ENCODE data around the gene INSIG2. TPM values are rescaled to one million over a fixed set of nuclear protein-coding genes. Genes with fewer than 3 reads are reported as not detected.

The INSIG2 gene
- total and polyA plus RNA-seq, 2 of the 4 experiments (the other 2 are of a cell fraction): 9.1 to 11.7 TPM

DNA sequence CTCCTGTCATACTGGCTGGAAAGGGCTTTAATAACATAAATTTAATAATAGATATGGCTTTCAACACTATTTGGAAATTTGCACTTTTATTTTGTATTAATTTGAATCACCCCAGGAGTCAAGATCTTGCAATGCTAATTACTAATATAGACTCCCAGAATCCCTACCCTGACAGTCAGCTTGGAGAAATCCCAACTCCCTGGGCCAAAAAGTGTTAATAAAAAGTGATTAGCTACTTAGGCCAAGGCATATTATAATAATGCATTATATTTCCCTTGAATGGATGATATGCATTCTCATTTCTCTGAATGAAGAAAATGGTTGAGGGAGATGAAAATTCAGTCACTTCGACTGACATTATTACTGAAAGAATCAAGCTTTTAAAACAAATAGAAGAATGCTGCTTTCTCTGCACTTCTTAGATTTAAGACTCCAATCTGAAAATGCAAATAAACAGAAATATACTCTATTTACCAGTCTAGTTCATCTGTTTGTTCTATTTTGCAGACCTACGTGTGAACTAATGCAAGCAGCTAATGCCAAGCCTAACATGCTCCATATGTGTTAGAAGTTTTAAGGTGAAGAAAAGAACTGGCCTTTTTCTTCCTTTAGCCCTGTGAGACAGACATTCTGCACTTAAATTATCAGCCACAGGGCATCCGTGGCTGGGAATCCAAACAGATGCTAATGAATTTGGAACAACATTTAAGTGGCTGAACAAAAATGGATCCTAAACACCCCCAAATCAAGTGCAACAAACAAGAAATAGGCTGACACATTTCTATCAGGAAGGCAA lies 33.9 kb upstream of the INSIG2 start:
- H3K4me3 ChIP-seq (ENCODE audit: insufficient read depth, low read depth, low read length): no peak overlapping the region
- H2BK15ac ChIP-seq (ENCODE audit: low read depth, low read length): no peak overlapping the region
- no CpG with 5 or more reads among the region's 3 CpGs for WGBS, 2 experiments (ENCODE audit: extremely low coverage in 2 of 2, insufficient read length in 1 of 2)
- no peaks in the 10 kb centered on the region for H3K9me1 ChIP-seq (ENCODE audit: insufficient read depth, low read length)
- no peak overlapping the region for H3K56ac ChIP-seq (ENCODE audit: extremely low read depth, insufficient read depth, low read length)
- no peak for TF ChIP-seq MAZ (IDR thresholded peaks at IDR 0.05; ENCODE audit: borderline replicate concordance, low read depth, low read length)
- TF ChIP-seq CEBPB (IDR thresholded peaks at IDR 0.05; ENCODE audit: low read depth, low read length): no peak
- no peak overlapping the region for H4K5ac ChIP-seq (ENCODE audit: low read depth, low read length)
- H4K91ac ChIP-seq (ENCODE audit: insufficient read depth, low read depth, low read length): no peak overlapping the region
- no peak for ATAC-seq (ENCODE audit: low read depth)
- BruUV-seq (replicated peaks): no TSS peak
- intact Hi-C loops (cut with micrococcal nuclease): no loop called here
- H3K23ac ChIP-seq (ENCODE audit: low read depth, low read length): no peak overlapping the region
- H3K4me1 ChIP-seq (ENCODE audit: control insufficient read depth, insufficient read depth, low read length): no peaks in the 10 kb centered on the region
- H3K4ac ChIP-seq (ENCODE audit: low read depth, low read length): no peak overlapping the region
- H3K14ac ChIP-seq (replicated peaks; ENCODE audit: low read depth, low read length): no peak overlapping the region
- ChIA-PET POLR2A (ENCODE audit: unreplicated experiment) (no interaction called here), CTCF (interaction anchor here (0.7 kb wide), 1 partner anchor 228 kb away, joined by 4 read pairs; no protein-coding TSS in a partner anchor)
- no peaks in the 10 kb centered on the region for H3K36me3 ChIP-seq (ENCODE audit: control insufficient read depth, insufficient read depth, low read length)
- H2BK120ac ChIP-seq (ENCODE audit: low read depth, low read length): no peak overlapping the region
- no peaks in the 10 kb centered on the region for H3K9me3 ChIP-seq (ENCODE audit: control insufficient read depth, insufficient read depth, low read length)
- in situ Hi-C loops (cut with MboI; ENCODE audit: low sequenced_read_pairs): no loop called here
- H3K18ac ChIP-seq (ENCODE audit: low read depth, low read length): no peak overlapping the region
- H4K8ac ChIP-seq (ENCODE audit: low read depth in 2 of 2, low read length in 2 of 2): no peak overlapping the region
- no peak for DNase-seq
- H2AK9ac ChIP-seq (replicated peaks; ENCODE audit: low read depth, low read length, poor library complexity): no peak overlapping the region
- no peak overlapping the region for H2AFZ ChIP-seq (replicated peaks; ENCODE audit: low read length, poor library complexity)
- H2AK5ac ChIP-seq (ENCODE audit: low read depth, low read length): no peak overlapping the region
- H3K9ac ChIP-seq (ENCODE audit: low read depth, low read length): no peak overlapping the region
- peaks cover 36% of the 10 kb centered on the region for H3K27me3 ChIP-seq (ENCODE audit: control insufficient read depth, insufficient read depth, low read length)
- no peak overlapping the region for H2BK5ac ChIP-seq (ENCODE audit: low read depth, low read length, poor library complexity, severe bottlenecking)
- dilution Hi-C loops (cut with HindIII; ENCODE audit: low sequenced_read_pairs, unreplicated experiment): no loop called here
- H4K20me1 ChIP-seq (ENCODE audit: insufficient read depth, low read length): no peaks in the 10 kb centered on the region
- H2BK20ac ChIP-seq (ENCODE audit: low read depth, low read length): no peak overlapping the region
- H3K4me2 ChIP-seq (ENCODE audit: low read depth, low read length): no peak overlapping the region
- no peaks in the 10 kb centered on the region for H3K79me1 ChIP-seq (ENCODE audit: low read depth in 1 of 2, low read length in 2 of 2)
- H3K27ac ChIP-seq (ENCODE audit: insufficient read depth, low read length): no peak overlapping the region
